ENCODE results near the gene SYNDIG1. TPM values are rescaled to one million over a fixed set of nuclear protein-coding genes. Genes with fewer than 3 reads are reported as not detected.
A peak's percentile ranks its signal among the peaks of the same experiment; 100 is the strongest.

Gene SYNDIG1
- total RNA-seq, 1 donor: 1.6 TPM

DNA sequence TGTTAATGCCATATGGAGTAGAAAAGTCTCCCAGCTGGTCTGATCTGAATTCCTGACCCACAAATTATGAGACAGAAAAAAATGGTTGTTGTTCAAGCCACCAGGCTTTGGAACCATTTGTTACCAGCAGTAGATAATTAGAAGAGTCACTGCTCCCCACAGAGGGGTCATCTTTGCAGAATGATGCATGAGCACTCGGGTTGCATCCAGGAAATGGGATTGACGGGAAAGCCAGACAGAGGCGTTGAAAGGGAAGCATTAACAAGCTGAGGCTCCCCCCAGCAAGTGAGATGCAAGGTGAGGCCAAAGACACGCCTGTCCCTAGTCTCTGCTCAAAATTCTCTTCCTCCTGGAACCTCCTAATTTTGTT, 182.5 kb downstream of the SYNDIG1 start:
- H3K4me3 ChIP-seq (ENCODE audit: low read depth, low read length): no peak overlapping the region
- DNase-seq (ENCODE audit: low read depth): no peak
- TF ChIP-seq, protein P1, sequence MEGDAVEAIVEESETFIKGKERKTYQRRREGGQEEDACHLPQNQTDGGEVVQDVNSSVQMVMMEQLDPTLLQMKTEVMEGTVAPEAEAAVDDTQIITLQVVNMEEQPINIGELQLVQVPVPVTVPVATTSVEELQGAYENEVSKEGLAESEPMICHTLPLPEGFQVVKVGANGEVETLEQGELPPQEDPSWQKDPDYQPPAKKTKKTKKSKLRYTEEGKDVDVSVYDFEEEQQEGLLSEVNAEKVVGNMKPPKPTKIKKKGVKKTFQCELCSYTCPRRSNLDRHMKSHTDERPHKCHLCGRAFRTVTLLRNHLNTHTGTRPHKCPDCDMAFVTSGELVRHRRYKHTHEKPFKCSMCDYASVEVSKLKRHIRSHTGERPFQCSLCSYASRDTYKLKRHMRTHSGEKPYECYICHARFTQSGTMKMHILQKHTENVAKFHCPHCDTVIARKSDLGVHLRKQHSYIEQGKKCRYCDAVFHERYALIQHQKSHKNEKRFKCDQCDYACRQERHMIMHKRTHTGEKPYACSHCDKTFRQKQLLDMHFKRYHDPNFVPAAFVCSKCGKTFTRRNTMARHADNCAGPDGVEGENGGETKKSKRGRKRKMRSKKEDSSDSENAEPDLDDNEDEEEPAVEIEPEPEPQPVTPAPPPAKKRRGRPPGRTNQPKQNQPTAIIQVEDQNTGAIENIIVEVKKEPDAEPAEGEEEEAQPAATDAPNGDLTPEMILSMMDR (IDR thresholded peaks at IDR 0.05; ENCODE audit: insufficient read depth, low read length): no peak

DNA sequence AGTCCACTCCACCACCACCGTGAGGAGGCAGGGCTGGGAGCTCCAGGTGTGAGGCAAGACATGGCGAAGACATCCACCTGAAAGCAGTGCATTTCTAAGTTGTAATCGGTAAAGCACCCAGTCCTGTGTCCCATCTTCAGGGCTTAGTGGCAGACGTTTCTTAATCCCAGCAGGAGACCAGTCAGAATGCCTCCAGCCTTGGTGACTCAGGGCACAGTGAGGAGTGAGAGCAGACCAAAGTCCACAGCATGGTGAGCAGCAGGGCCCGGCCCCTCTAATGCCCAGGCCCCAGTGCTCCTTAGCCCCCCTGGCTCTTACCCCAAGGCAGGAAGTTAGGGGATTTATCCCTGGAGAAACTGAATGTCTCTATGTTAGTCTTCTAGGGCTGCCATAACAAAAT, 183.9 kb downstream of the SYNDIG1 start:
- no peak overlapping the region for H3K4me3 ChIP-seq (ENCODE audit: low read depth, low read length)
- no peak for DNase-seq (ENCODE audit: low read depth)
- TF ChIP-seq, protein P1 (IDR thresholded peaks at IDR 0.05; ENCODE audit: insufficient read depth, low read length): no peak

DNA sequence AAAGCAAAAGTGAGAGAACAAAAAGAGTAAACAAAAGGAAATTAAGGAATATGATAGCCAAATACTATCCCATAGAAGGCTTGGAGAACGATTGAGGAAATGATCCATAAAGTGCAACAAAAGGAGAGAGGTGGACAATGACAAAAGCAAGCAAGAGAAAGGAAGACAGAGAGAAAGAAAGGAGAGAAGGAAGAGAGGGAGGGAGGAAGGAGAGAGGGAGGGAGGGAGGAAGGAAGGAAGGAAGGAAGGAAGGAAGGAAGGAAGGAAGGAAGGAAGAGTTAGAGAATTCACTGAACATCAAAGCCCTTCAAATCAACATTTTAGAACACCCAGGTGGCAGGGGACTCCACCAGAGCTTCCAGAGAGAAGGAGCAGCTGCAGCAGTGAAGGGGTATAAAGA, 185.0 kb downstream of the SYNDIG1 start:
- TF ChIP-seq, protein P1 (IDR thresholded peaks at IDR 0.05; ENCODE audit: insufficient read depth, low read length): no peak
- DNase-seq (ENCODE audit: low read depth): no peak
- no peak overlapping the region for H3K4me3 ChIP-seq (ENCODE audit: low read depth, low read length)

DNA sequence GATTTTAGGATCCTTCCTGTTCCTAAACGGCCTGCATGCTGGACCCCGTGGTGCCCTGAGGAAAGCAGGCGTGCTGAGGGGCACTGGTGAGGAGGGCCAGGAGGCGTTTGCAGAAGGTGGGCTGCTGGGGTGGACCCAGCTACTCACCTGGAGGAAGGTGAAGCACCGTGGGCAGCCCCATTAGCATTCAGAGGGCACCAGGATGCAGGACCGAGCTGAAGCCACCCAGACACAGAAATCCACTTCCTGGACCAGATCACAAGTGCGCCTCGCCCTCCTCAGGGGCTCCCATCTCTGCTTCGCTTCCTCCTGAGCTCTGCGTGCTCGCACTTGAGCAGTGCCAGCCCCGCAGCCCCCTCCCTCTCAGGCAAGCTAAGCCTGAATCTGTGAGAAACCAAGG, 187.0 kb downstream of the SYNDIG1 start:
- TF ChIP-seq, protein P1 (IDR thresholded peaks at IDR 0.05; ENCODE audit: insufficient read depth, low read length): no peak
- DNase-seq (ENCODE audit: low read depth): no peak

DNA sequence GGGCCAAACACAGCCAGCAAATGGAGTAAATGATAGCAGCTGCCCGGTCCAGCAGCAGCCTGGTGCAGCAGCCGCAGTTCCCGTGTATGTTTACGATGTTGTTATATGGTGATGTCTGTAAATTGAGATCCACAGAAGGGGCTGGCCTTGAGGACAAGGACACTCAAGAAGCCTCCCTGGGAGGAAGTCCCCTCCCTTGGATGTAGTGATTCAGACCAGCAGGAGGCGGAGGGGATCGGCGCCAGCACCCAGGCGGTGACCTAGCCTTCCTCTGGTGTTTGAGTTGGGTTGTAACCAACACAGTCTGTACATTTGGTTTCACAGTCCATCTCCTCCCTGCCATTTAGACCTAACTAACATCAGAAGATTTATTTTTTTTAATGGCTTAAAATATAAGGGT, 187.8 kb downstream of the SYNDIG1 start:
- DNase-seq (ENCODE audit: low read depth): peak; percentile 40
- TF ChIP-seq, protein P1 (IDR thresholded peaks at IDR 0.05; ENCODE audit: insufficient read depth, low read length): peak; percentile 37
- no peak overlapping the region for H3K4me3 ChIP-seq (ENCODE audit: low read depth, low read length)

More for the DNA sequence above, 187.0 kb downstream of the SYNDIG1 start:
- H3K4me3 ChIP-seq (ENCODE audit: low read depth, low read length): no peak overlapping the region

DNA sequence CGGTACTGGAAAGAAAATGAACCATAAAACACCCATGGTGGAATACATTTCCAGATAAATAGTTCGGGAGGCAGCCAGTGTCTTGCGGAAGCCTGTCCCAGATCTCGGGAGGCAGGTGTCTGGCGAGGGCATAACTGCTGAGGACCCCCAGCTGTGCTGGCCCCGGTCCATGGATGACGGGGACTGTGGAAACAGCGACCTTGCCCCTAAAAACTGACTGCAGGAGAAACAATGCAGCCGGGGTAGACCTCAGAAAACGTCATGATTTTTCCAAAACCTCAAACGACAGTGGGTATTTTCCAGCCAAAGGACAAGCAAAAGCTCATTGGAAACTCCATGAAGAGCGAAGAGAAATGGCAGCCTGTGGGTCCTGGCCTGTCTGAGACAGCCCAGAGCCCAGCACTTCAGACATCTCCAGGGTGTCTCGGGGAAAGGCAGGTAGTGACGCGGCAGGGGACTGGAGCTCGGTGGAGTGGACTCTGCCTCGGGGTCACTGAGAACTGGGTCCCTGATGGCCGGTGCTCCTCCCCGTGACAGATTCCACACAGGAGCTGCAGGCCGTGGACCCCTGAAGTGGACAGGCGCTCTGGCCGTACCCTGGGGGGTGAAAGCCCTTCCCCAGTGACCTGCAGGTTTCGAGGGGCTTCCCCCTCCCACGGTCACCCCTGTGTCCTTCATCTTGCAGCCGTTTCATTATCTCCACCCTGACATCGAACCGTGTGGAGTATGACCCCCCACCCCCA, 188.6 kb downstream of the SYNDIG1 start:
- H3K4me3 ChIP-seq (ENCODE audit: low read depth, low read length): no peak overlapping the region
- no peak for DNase-seq (ENCODE audit: low read depth)
- TF ChIP-seq, protein P1 (IDR thresholded peaks at IDR 0.05; ENCODE audit: insufficient read depth, low read length): no peak
